GM23248 (cell line): ENCODE results near the gene FGF1.

ENCODE experiments used
- EZH2 ChIP-seq: fragments of 200-600 bp; sonication (generic); IDR thresholded peaks from 2 replicates; pipeline ENCODE4 v1.6.1; 2018; ENCODE audit warnings: antibody characterized with exemption, mild to moderate bottlenecking; ENCODE audit not compliant: insufficient read depth, poor library complexity, severe bottlenecking
- EZH2phosphoT487 ChIP-seq: fragments of 200-600 bp; sonication (generic); IDR thresholded peaks from 2 replicates; pipeline ENCODE4 v1.6.1; 2018; ENCODE audit warnings: antibody characterized with exemption, moderate library complexity, mild to moderate bottlenecking, low read depth; ENCODE audit not compliant: insufficient read depth

DNA sequence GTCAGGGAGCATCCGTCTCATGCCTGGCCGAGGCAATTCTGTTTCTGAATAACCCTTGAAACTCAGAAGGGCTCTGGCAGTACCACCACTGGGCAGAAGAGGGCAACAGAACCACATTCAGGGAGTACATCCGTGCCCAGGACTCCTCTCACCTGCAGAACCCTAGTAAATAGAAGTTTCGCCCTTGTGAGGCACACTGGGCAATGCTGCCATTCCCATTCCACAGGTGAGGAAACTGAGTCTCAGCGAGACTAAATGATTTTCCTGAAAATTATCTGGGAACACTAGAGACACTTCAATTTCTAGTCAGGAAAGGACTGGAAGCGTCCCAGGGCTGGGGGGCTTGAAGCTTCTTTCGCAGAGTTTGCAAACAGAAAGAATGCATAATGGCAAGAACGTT, 74.7 kb downstream of the FGF1 start:
- no peak for TF ChIP-seq EZH2
- no peak for TF ChIP-seq EZH2phosphoT487
